Right ventricle myocardium superior (tissue), 1 donor: ENCODE results near the gene ZNF619. TPM values are rescaled to one million over a fixed set of nuclear protein-coding genes. Genes with fewer than 3 reads are reported as not detected.
A peak's percentile ranks its signal among the peaks of the same experiment; 100 is the strongest.

ENCODE experiments used
- ATAC-seq: fragments of 200-7000 bp; cut with Tn5 transposase; one replicate; pipeline ENCODE4 v1.9.1; 2020; ENCODE audit warnings: mild to moderate bottlenecking; ENCODE audit not compliant: poor library complexity
- DNase-seq: peaks from one replicate; pipeline ENCODE4 v3.0.0-alpha.2; 2020
- intact Hi-C: fragments of 100-400 bp; cut with DNase I; formaldehyde crosslinking; loops from one replicate; pipeline ENCODE4 v1.11.2; 2022
- total RNA-seq: library from RNA; stranded (reverse); fragmentation: NEBNext Ultra II Directional; extraction: Animal tissue kit (Norgen Biotek cat#: 25700); gene quantifications from one replicate; pipeline ENCODE4 v1.2.1, GENCODE V29; 2021
- donor health status: DM: no; HTN: yes; CAD: no; lungs with severe emphysema.

The ZNF619 gene
- total RNA-seq, 1 donor from 2014 or later: 3.9 TPM

GRCh38 chr3:40518848-40519247 is 41.9 kb downstream of the ZNF619 start:
- DNase-seq (no peak), ATAC-seq (no peak)
- intact Hi-C loops: no loop called here

- ATAC-seq (no peak), DNase-seq (no peak)
- intact Hi-C loops: loop anchor here (10.0 kb wide), 1 partner anchor 66 kb away; the partner anchor contains the start of gene RPL14
These were observed 44.3 kb downstream of the ZNF619 start for GRCh38 chr3:40521254-40521653.

DNA sequence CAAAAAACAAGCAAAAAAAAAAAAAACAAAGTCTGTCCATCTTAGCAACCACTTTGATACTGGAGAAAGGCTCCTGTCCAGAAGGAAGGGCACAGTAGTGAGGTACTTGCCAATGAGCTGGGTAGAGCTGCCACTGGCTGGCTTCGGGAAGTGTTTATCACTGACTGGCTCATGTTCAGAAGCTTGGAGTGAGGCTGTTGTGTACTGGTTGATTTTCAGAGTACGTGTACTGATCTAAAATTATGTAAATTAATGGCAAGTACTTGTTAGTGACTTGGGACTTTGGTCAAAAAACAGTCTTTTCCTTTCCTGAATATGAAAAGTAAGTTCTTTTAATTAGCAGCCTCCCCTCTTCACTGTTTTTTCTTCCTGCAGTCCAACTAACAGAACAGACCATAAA is 46.9 kb downstream of the ZNF619 start:
- intact Hi-C loops: loop anchor here (10.0 kb wide), 1 partner anchor 69 kb away; the partner anchor contains the start of gene RPL14
- DNase-seq: no peak
- ATAC-seq: peak; percentile 60

GRCh38 chr3:40524222-40524567 is 47.3 kb downstream of the ZNF619 start:
- DNase-seq (no peak), ATAC-seq (no peak)
- intact Hi-C loops: loop anchor here (10.0 kb wide), 1 partner anchor 69 kb away; the partner anchor contains the start of gene RPL14

DNA sequence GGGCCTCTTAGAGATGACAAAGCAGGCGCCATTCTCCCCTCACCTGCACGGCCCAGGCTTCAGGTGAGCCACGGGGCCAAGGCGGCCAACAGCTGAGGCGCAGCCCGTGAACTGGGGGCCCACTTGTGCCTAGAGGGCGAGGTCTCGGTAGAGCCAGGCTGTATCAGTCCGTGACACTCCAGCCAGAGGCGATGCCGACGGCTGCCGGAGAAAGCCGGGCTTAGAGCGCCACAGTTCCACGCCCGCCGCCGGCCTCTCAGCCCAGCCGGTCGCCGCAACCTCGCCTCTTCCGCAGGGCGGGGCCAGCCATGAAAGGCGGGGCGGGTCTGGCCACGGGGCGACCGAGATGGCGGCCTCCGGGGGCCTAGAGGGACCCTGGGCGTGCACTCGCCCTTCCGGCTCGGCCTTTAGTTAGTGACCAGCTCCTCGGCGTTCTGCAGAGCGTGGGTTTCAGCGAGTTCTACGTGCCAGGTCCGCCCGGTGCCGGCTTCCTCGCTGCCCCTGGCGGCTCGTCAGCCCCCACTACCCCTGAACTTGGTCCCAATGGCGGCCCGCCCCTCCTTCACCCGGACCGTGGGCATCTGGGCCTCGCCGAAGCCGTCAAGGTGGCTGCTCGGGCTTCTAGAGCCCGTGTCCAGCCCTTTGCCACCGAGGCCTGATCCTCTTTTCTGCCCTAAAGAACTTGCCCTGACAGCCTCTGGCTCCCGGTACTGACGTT is 47.8 kb downstream of the ZNF619 start, which contains the start of gene ZNF621:
TSS of gene ZNF621 (plus strand) at position 393 of the 718 bp plus-strand sequence. CDS start 881 bp downstream, outside the sequence.
- peak; percentile 95 for DNase-seq
- intact Hi-C loops: loop anchor here (10.0 kb wide), 1 partner anchor 70 kb away; the partner anchor contains the start of gene RPL14
- ATAC-seq: peak; percentile 99

GRCh38 chr3:40528426-40528825 is 51.5 kb downstream of the ZNF619 start:
- no peak for ATAC-seq
- intact Hi-C loops: loop anchor here (10.0 kb wide), 1 partner anchor 74 kb away; the partner anchor contains the start of gene RPL14

DNA sequence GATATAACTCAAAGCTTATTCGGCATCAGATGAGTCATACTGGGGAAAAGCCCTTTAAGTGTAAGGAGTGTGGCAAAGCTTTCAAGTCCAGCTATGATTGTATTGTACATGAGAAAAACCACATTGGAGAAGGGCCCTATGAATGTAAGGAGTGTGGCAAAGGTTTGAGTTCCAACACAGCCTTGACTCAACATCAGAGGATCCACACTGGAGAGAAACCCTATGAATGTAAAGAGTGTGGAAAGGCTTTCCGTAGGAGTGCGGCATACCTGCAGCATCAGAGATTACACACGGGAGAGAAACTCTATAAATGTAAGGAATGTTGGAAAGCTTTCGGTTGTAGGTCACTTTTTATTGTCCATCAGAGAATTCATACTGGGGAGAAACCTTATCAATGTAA is 55.3 kb downstream of the ZNF619 start:
- intact Hi-C loops: no loop called here

More at GRCh38 chr3:40528426-40528825, 51.5 kb downstream of the ZNF619 start:
- DNase-seq: no peak

DNA sequence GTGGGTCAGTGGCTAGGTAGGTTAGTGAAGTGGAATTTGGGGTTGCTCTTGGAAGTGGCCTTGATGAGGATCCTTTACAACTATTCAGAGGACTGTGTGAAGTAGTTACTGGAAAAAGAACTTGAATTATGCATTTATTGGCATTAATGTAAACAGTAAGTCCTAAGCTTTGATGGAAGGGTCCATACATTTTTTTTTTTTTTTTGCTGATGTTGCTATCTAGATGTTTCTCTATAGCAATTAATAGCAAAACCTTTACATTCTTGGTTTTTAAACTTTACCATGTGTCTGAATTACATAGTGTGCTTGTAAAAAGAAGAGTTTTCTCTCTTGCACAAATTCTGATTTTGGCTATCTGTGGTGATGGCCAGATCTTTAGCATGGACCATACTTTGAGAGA is 57.4 kb downstream of the ZNF619 start:
- no peak for DNase-seq
- intact Hi-C loops: no loop called here
- ATAC-seq: no peak

More for the DNA sequence above, 55.3 kb downstream of the ZNF619 start:
- DNase-seq: no peak
- no peak for ATAC-seq

Other genes starting within 250 kb of the ZNF619 start
- 339 TPM for gene EIF1B, start 167.4 kb upstream of the ZNF619 start, total RNA-seq
- 0.30 TPM for gene ENTPD3, start 89.9 kb upstream of the ZNF619 start, total RNA-seq
- gene RPL14, start 19.8 kb upstream of the ZNF619 start, total RNA-seq: 992 TPM
- 1.0 TPM for gene ZNF620, start 28.9 kb downstream of the ZNF619 start, total RNA-seq
- 9.3 TPM for gene ZNF621, start 47.8 kb downstream of the ZNF619 start, total RNA-seq